ENCODE results near the gene FFAR2.
"Not testable (repeated sequence)": the region's sequence is repeated elsewhere in the genome, so short reads cannot be mapped to it uniquely, and the experiment has no call there.

The FFAR2 gene

GRCh38 chr19:35451338-35452096 lies 3.5 kb downstream of the FFAR2 start:
- in situ Hi-C loops (cut with MboI; ENCODE audit: low sequenced_read_pairs) = no loop called here

DNA sequence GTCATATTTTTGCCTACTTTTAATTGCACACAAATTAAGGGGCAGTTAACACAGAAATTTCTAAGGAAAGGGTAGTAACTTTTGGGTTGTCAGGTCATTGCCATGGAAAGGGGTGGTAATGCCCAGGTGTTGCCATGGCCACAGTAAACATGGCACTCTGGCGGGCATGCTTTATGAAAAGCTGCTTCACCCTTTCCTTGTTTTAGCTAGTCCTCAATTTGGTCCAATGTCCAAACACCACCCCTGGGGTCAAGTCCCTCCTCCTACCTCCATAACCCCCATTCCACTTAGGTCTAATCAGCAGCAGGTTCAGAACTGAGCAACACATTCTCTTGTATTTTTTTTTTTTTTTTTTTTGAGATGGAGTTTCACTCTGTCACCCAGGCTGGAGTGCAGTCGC lies 6.6 kb downstream of the FFAR2 start:
- in situ Hi-C loops (cut with MboI; ENCODE audit: low sequenced_read_pairs) = no loop called here

DNA sequence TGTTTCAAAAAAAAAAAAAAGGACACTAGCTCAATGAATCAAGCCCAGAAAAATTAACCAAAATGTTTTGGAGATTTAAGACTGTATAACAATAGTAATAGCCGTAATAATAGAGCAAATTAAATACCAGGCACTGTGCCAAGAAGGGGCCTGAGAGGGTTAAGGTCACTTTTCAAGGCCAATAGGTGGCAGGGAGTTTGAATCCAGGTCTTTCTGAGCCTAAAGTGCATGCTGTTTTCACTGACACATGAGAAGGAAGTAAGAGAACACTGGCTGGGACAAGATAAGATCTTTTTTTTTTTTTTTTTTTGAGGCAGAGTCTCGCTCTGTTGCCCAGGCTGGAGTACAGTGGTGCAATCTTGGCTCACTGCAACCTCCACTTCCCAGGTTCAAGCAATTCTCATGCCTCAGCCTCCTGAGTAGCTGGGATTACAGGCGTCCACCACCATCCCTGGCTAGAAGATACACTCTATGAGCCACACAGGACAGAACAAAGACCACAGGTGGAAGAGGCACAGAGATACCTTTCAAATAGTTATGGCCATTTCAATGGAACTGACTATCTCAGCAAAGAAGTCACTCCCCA lies 7.7 kb downstream of the FFAR2 start:
- in situ Hi-C loops (cut with MboI; ENCODE audit: low sequenced_read_pairs) = no loop called here

- in situ Hi-C loops (cut with MboI; ENCODE audit: low sequenced_read_pairs) = no loop called here
Measured at GRCh38 chr19:35457173-35457572, 9.1 kb downstream of the FFAR2 start.

- in situ Hi-C loops (cut with MboI; ENCODE audit: low sequenced_read_pairs) = no loop called here
Measured at GRCh38 chr19:35458192-35458591, 10.1 kb downstream of the FFAR2 start.

- in situ Hi-C loops (cut with MboI; ENCODE audit: low sequenced_read_pairs) = no loop called here
Measured at GRCh38 chr19:35458731-35459391, 10.8 kb downstream of the FFAR2 start.

DNA sequence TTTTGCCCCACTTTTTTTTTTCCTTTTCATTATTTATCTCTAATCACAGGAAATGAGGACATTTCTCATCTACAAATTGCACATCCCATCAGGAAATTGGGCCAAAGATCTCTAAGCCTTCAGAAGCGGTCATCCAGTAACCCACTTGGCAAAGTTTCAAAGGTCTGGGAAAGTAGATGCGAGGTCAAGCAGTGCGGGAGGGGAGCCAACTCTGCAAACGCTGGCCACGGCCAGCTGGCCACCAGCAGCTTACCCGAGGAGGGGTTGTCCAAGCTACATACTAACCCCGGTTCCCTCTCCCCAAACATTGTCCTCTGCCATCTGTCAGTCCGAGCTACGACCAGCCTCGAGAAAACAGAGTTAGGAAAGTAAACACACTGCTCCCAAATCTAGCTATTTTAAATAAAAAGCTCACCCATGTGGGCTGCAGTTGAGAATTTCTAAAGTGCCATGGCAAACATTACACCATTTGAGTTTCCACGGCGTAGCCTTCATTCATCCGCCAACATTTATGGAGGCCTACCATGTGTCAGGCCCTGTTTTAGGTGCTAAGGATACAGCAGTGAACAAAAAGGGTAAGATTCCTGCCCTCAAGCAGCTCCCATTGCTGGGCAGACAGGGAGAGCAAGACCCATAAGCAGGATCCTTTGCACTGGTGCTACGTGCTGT lies 11.5 kb downstream of the FFAR2 start:
- in situ Hi-C loops (cut with MboI; ENCODE audit: low sequenced_read_pairs) = no loop called here

DNA sequence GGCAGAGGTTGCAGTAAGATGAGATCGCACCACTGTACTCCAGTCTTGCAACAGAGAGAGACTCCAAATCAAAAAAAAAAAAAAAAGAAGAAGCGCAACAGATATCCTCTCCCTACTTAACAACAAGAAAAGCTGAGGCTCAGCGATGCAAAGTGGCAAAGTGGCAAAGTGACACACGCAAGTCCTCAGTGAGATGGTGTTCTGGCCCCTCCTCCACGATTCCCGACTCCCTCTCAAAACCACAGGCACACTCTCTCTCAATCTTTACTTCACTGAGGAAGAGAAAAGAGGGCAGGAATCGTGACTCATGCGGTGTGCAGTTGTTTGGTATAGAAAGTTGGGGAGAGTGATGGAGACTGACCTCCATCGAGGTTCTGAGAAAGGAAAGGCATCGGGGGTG lies 12.6 kb downstream of the FFAR2 start:
- in situ Hi-C loops (cut with MboI; ENCODE audit: low sequenced_read_pairs) = no loop called here

DNA sequence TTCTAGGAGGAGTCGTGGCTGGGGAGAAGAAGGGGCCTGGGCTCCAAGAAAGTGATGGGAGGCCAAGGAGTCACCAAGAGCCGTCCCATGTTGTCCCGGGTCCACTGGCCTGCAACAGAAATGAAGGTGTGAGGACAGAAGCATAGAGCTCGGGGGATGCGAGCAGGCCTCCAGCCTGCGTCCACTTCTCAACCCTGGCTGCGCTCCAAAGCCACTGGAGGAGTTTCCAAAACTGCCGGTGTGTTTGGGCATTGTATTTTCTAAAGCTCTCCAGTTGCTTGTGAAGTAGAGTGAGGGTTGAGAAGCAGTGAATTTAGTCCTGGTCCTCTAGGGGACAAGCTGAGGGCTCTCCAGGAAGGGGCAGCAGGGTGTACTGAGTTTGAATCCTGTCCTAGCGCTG lies 13.0 kb downstream of the FFAR2 start:
- in situ Hi-C loops (cut with MboI; ENCODE audit: low sequenced_read_pairs) = no loop called here

GRCh38 chr19:35461788-35462187 lies 13.7 kb downstream of the FFAR2 start:
- in situ Hi-C loops (cut with MboI; ENCODE audit: low sequenced_read_pairs) = not testable (repeated sequence)

DNA sequence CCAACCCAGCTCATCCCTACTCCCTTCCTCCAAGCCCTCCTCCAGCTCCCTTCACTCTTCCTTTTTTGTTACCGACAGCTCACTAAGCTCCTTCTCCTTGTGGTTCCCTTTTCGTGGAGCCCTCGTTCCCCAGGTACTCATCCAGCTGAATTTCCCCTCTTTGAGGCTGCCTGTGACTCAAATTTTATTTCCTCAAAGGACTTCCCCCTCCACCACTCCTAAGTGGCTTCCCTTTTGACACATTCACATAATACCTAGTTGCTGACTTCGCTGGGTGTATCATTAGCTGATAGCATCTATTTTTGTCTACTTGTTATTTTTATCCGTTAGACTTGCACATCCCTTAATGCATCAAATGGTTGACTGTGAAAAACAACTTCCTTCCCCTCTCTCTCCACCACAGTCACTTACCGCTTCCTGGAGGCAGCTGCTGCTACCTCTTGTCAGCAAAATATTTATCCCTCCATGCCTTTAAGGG lies 14.5 kb downstream of the FFAR2 start:
- in situ Hi-C loops (cut with MboI; ENCODE audit: low sequenced_read_pairs) = no loop called here

DNA sequence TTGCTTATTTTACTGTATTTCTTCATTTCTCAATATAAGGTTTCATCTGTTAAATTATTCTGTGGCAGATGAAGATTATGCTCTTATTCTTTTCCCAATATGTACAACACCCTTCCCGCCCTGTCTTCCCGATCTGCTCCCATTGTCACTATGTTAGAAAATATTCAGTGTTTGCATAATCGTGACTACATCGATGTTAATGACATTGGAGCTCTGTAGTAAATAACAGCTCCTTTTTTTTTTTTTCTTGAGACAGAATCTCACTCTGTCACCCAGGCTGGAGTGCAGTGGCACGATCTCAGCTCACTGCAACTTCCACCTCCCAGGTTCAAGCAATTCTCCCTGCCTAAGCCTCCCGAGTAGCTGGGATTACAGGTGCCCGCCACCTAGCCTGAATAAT lies 14.9 kb downstream of the FFAR2 start:
- in situ Hi-C loops (cut with MboI; ENCODE audit: low sequenced_read_pairs) = not testable (repeated sequence)

DNA sequence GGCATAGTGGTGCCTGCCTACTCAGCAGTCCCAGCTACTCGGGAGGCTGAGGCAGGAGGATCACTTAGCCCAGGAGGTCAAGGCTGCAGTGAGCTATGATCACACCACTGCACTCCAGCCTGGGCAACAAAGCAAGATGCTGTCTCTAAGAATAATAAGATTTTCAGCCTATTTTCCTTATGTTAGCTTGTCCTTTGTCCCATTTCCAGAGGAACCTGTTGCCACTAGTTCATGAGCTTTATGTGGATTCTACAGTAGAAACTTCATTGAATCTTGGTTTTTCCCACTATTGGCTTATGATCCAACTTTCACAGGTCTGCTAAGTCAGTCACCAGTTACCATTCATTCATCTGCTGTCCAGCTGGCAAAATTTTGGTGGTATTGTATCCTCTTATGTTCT lies 18.2 kb downstream of the FFAR2 start:
- in situ Hi-C loops (cut with MboI; ENCODE audit: low sequenced_read_pairs) = loop anchor here (5.0 kb wide), 2 partner anchors 44 to 109 kb away; partner anchors contain the start of gene FFAR3

DNA sequence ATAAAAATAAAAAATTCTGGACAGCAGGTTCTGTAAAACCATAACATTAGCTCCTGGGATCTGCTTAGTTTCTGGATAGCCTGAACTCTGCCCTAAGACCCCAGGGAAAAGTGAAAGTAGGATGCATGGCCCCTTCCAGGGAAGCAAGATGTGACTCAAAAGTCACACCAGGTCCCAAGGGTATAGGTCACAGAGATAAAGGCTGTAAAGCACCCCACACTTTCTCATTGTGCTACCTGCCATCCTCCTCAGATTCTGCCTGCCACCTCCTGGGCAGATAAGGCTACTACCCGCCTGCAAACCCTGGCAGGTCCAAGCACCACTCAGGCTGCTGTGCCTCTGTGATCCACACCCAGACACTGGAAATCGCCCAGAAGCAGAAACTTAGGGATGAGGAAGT lies 20.6 kb downstream of the FFAR2 start:
- in situ Hi-C loops (cut with MboI; ENCODE audit: low sequenced_read_pairs) = loop anchor here (5.0 kb wide), 2 partner anchors 46 to 111 kb away; partner anchors contain the start of gene FFAR3

DNA sequence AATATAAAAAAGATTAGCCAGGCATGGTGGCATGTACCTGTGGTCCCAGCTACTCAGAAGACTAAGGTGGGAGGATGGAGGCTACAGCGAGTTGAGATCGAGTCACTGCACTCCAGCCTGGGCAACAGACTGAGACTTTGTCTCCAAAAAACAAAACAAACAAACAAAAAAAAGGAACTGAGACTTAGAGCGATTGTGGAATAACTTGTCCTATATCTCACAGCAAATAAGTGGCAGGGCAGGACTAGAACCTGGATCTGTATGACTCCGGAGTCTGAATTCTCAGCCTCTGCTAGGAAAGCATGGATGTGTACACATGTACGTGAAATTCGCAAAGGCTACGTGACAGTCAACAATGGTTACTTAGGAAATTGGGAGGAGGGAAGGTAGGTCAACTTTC lies 22.1 kb downstream of the FFAR2 start:
- in situ Hi-C loops (cut with MboI; ENCODE audit: low sequenced_read_pairs) = no loop called here

DNA sequence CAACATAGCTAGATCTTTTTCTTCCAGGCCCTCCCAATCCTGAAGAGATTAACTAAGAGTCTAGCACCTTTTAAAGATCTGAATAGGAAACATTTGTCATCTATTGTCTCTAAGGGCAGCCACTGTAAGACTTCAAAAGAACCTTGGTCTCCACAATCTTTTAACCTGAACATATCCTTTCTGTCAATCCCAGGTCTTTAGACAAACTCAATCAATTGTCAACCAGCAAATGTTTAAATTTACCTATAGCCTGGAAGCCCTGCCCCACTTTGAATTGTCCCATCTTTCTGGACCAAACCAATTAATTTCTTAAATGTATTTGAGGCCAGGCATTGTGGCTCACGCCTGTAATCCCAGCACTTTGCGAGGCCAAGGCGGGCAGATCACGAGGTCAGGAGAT lies 23.0 kb downstream of the FFAR2 start:
- in situ Hi-C loops (cut with MboI; ENCODE audit: low sequenced_read_pairs) = not testable (repeated sequence)

DNA sequence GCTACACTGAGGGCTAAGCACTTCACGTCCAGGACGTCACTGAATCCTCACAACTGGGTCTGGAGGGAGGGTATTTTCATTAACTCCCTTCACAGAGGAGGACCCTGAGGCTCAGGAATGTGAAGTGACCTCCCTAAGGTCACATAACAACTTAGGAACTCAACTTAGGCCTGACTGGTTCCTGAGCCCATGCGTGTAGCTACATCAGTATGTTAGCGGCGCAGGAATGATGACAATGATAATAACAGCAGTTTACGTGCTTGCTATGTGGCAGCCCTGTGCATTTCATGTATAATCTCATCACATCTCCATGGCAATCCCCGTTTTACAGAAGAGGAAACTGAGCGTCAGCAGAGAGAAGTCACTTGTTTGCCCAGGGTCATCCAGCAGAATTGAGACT lies 23.9 kb downstream of the FFAR2 start:
- in situ Hi-C loops (cut with MboI; ENCODE audit: low sequenced_read_pairs) = no loop called here

GRCh38 chr19:35474104-35474503 lies 26.0 kb downstream of the FFAR2 start:
- in situ Hi-C loops (cut with MboI; ENCODE audit: low sequenced_read_pairs) = no loop called here

- in situ Hi-C loops (cut with MboI; ENCODE audit: low sequenced_read_pairs) = not testable (repeated sequence)
Measured at GRCh38 chr19:35474594-35474993, 26.5 kb downstream of the FFAR2 start.

- in situ Hi-C loops (cut with MboI; ENCODE audit: low sequenced_read_pairs) = no loop called here
Measured at GRCh38 chr19:35476149-35476548, 28.1 kb downstream of the FFAR2 start.

All from HL-60/S4 treated with phorbol 12-myristate 13-acetate at 8.2 ng/mL for 4 days and 3 days (cell line).